Mucosa of descending colon (tissue), 3 donors: ENCODE results near the gene RHBDL1. TPM values are rescaled to one million over a fixed set of nuclear protein-coding genes. Genes with fewer than 3 reads are reported as not detected.

Experiments
- ATAC-seq: fragments of 200-7000 bp; cut with Tn5 transposase; one replicate; pipeline ENCODE4 v1.9.1; 2020; ENCODE audit warnings: mild to moderate bottlenecking, moderate library complexity
- DNase-seq, 3 donors: peaks; one replicate each; pipeline ENCODE4 v3.0.0-alpha.2; 2020
- H3K36me3 ChIP-seq: fragments of 200-600 bp; one replicate; pipeline ENCODE4 v1.8.0; 2021; ENCODE audit warnings: low read depth, mild to moderate bottlenecking
- H3K4me1 ChIP-seq: fragments of 200-600 bp; one replicate; pipeline ENCODE4 v1.8.0; 2021; ENCODE audit warnings: low read depth, mild to moderate bottlenecking
- H3K4me3 ChIP-seq: fragments of 200-600 bp; one replicate; pipeline ENCODE4 v1.8.0; 2021; ENCODE audit warnings: mild to moderate bottlenecking
- H3K9me3 ChIP-seq: fragments of 200-600 bp; one replicate; pipeline ENCODE4 v1.8.0; 2021; ENCODE audit warnings: mild to moderate bottlenecking
- intact Hi-C, 2 donors: fragments of 100-400 bp; cut with DNase I in 1 of 2; cut with micrococcal nuclease in 1 of 2; formaldehyde crosslinking; loops; one replicate each; pipeline versions ENCODE4 v1.11.0 to v1.11.1; 2022; cut with DNase I, micrococcal nuclease
- long read RNA-seq, 2 donors: library from polyadenylated mRNA; unstranded; transcript quantifications; one replicate each; pipeline ENCODE4 v2.0.0, GENCODE V29; 2019 to 2021
- total RNA-seq, 3 donors: library from RNA; stranded (reverse); fragmentation: NEBNext Ultra II Directional in 2 of 3; extraction: Animal tissue kit (Norgen Biotek cat#: 25700) in 2 of 3; gene quantifications; one replicate each; pipeline versions ENCODE4 v1.2.1 to v1.2.4, GENCODE V29; 2021 to 2023
- TF ChIP-seq, protein P1 (sequence below): fragments of 200-600 bp; IDR thresholded peaks from one replicate; pipeline ENCODE4 v1.8.0; 2022; ENCODE audit warnings: antibody characterized with exemption, mild to moderate bottlenecking
- donor health status: DM: no; HTN: no; CAD: no; lungs with moderate emphysema.
- donor health status: DM: no; HTN: no; CAD: no.
- donor health status: DM: no; HTN: yes; CAD: no.

RHBDL1 gene
- total RNA-seq = 1 to 10 TPM; 2.8 to 3.4 (median 3.0) TPM
- long read RNA-seq, donor 1, partial matches to known transcripts = 2 of 8 reads
- long read RNA-seq, donor 1, other reads (novel, unspliced or antisense) = 6 of 8 reads
- long read RNA-seq, donor 2, partial matches to known transcripts = 0 of 2 reads
- long read RNA-seq, donor 2, other reads (novel, unspliced or antisense) = 1 of 2 reads

DNA sequence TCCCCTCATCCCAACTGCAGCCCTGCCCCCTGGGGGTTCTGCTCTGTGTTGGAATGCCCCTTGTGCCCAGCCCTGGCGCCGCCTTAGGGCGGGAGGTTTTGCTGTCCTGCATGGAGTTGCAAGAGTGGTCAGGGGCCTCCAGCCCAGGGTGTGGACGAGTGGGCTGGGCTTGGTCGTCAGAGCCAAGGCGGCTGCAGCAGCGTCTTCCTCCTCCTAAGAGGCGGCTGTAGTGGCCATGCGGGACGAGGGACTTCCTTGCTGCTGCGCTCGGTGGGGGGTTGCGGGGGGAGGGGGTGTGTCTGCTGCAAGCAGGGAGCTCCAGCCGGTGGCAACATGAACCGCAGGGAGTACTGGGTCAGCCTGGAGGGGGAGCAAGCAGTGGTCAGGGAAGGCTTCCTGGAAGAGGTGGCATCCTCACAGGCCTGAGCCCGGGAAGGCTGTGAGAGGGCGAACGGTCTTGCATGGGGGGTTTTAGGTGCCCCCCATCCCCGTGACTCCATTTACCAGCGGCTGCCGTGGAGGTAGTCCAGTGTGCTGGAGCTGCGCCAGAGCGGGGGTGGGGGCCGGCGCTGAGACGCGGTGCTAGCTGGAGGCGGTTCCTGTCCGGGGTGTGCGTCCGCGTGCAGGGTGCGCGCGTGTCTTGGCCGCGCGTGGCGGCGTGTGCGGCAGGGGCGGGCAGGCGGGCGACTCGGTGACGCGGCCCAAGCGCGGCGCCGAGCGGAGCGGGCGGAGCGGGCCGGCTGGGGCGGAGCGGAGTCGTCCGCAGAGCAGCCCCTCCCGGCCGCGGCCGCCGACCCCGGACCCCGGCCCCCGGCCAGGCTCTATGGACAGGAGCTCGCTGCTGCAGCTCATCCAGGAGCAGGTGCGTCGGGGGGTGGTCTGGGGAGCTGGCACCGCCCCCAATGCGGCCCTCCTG lies at the start of gene RHBDL1:
RHBDL1 (plus strand) TSS at position 704 of the 916 bp plus-strand sequence; CDS start at position 824, 120 bp downstream.
- ATAC-seq = no peak
- intact Hi-C loops = no loop called here
- Histone ChIP-seq H3K4me1 (peaks cover 36% of the 10 kb centered on the region), H3K4me3 (no peak within 1 kb of the TSS), H3K36me3 (peaks cover 13% of the 10 kb centered on the region), H3K9me3 (no peaks in the 10 kb centered on the region)
- peak in 2 of 3 donors; percentile 64 to 75 for DNase-seq
- TF ChIP-seq, protein P1, sequence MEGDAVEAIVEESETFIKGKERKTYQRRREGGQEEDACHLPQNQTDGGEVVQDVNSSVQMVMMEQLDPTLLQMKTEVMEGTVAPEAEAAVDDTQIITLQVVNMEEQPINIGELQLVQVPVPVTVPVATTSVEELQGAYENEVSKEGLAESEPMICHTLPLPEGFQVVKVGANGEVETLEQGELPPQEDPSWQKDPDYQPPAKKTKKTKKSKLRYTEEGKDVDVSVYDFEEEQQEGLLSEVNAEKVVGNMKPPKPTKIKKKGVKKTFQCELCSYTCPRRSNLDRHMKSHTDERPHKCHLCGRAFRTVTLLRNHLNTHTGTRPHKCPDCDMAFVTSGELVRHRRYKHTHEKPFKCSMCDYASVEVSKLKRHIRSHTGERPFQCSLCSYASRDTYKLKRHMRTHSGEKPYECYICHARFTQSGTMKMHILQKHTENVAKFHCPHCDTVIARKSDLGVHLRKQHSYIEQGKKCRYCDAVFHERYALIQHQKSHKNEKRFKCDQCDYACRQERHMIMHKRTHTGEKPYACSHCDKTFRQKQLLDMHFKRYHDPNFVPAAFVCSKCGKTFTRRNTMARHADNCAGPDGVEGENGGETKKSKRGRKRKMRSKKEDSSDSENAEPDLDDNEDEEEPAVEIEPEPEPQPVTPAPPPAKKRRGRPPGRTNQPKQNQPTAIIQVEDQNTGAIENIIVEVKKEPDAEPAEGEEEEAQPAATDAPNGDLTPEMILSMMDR = no peak

DNA sequence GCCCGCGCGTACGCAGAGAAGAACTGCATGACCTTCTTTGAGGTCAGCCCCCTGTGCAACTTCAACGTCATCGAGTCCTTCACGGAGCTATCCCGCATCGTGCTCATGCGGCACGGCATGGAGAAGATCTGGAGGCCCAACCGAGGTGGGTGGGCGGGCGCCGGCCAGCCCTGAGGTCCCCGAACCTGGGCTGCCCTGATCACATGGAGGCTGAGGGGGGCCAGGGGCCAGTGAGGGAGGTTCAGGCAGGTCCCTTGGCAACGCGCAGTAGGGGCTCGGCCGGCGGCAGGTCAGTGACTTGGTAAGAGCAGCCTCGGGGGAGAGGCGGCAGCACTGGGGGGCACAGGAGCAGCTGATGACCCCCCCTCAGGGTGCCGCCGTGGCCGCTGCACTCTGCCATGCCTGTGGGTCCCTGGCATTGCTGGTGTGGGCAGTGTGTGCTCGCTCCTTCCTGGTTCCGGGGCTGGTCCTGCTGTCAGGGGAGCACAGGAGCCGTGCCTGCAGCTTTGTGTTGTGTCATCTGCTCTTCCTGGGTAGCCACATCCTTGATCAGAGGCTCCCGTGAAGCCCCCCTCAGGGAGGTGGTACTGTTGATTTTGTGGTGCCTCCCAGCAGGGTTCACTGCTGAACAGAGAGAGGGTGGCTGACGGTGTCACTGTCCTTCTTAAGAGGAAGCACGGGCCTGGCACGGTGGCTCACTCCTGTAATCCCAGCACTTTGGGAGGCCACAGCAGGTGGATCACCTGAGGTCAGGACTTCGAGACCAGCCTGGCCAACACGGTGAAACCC lies 49.3 kb upstream of the RHBDL1 start:
- intact Hi-C loops = no loop called here
- TF ChIP-seq, protein P1 = no peak
- ATAC-seq (no peak), DNase-seq (no peak)
- Histone ChIP-seq H3K9me3 (no peaks in the 10 kb centered on the region), H3K4me1 (peaks cover 12% of the 10 kb centered on the region), H3K4me3 (no peak overlapping the region), H3K36me3 (no peaks in the 10 kb centered on the region)

DNA sequence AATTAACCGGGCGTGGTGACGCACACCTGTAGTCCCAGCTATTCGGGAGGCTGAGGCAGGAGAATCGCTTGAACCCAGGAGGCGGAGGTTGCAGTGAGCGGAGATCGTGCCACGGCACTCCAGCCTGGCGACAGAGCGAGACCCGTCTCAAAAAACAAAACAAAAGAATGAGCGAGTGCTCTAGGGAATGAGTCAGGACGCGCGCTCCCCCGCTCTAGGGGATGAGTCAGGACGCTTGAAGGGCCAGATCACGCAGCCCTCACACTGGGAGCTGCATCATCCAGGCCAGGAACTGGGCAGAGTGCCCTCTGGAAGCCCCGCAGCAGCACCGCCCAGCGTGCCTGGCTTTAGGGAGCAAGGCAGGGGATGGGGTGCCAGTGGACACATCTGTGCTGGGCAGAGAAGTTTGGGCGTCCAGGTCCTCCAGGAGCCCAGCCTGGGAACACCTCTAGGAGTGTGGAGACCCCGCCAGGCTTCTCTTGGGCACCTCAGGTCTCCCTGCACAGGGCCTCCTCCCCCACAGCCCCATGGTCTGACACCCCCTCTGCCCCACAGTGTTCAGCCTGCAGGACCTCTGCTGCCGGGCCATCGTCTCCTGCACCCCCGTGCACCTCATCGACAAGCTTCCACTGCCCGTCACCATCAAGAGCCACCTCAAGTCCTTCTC lies 48.6 kb upstream of the RHBDL1 start:
- no peaks in the 10 kb centered on the region for H3K9me3 ChIP-seq
- TF ChIP-seq, protein P1 = no peak
- H3K36me3 ChIP-seq = no peaks in the 10 kb centered on the region
- H3K4me3 ChIP-seq = no peak overlapping the region
- peak; percentile 4 for ATAC-seq
- peaks cover 13% of the 10 kb centered on the region for H3K4me1 ChIP-seq
- peak in 1 of 3 donors; percentile 9 for DNase-seq
- intact Hi-C loops = no loop called here

DNA sequence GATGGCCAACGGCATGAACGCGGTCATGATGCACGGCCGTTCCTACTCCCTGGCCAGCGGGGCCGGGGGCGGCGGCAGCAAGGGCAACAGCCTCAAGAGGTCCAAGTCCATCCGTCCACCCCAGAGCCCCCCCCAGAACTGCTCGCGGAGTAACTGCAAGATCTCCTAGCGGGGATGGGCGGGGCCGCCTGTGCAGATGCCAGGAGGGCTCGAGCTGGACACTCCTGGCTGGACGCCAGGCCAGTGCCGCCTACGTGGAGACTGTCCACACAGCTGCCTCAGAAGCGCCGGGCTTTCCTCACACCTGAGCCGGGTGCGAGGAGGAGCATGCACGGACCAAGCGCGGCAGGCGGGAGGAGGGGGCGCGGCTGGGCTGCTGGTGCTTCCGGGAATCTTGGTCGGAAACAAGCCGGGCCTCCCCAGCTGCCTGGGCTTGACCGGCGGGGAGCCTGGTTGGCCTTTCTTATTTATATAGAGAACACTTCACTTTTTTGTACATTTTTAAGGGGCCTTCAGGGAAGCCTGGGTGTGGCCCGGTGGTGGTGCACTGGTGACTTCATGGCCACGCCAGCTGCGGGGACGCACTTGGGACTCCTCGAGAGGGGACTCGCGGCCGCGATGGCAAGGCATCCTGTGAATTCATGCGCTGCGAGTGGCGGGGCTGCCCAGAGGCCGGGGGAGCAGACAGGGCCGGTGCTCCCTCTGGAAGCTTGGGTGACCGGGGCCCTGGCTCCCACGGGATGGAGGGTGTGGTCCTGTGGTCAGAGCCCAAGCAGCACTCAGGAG lies 47.8 kb upstream of the RHBDL1 start:
- intact Hi-C loops = no loop called here
- TF ChIP-seq, protein P1 = no peak
- ATAC-seq = no peak
- peak; percentile 19 to 64 (median 46) for DNase-seq
- Histone ChIP-seq H3K4me1 (peaks cover 13% of the 10 kb centered on the region), H3K36me3 (no peaks in the 10 kb centered on the region), H3K4me3 (no peak overlapping the region), H3K9me3 (no peaks in the 10 kb centered on the region)
